Loucy (cell line): Measurements from ENCODE around the gene TANGO6.

Experiments
- H2AFZ ChIP-seq: fragments of 200-600 bp; sonication (generic); 2 replicates; pipeline ENCODE4 v1.6.0; 2016; ENCODE audit warnings: antibody characterized with exemption, mild to moderate bottlenecking, low read length, moderate library complexity
- H3F3A ChIP-seq: fragments of 200-600 bp; 2 replicates; pipeline ENCODE4 v1.6.0; 2016; ENCODE audit warnings: antibody characterized with exemption, low read depth, mild to moderate bottlenecking
- H3K27me3 ChIP-seq: fragments of 200-600 bp; sonication (generic); 2 replicates; pipeline ENCODE4 v1.6.1; 2014; ENCODE audit warnings: low read length, mild to moderate bottlenecking; ENCODE audit not compliant: insufficient read depth, poor library complexity, severe bottlenecking
- H3K36me3 ChIP-seq: fragments of 200-600 bp; sonication (generic); 2 replicates; pipeline ENCODE4 v1.6.1; 2016; ENCODE audit warnings: low read length; ENCODE audit not compliant: insufficient read depth
- H3K4me1 ChIP-seq: fragments of 200-600 bp; sonication (generic); 2 replicates; pipeline ENCODE4 v1.5.1; 2014; ENCODE audit warnings: low read length, mild to moderate bottlenecking; ENCODE audit not compliant: insufficient read depth, poor library complexity, severe bottlenecking
- H3K4me2 ChIP-seq: fragments of 200-600 bp; sonication (generic); 2 replicates; pipeline ENCODE4 v1.6.0; 2014; ENCODE audit warnings: antibody characterized with exemption, low read length, low read depth, mild to moderate bottlenecking; ENCODE audit not compliant: poor library complexity, severe bottlenecking
- H3K4me3 ChIP-seq: fragments of 200-600 bp; sonication (generic); 2 replicates; pipeline ENCODE4 v1.5.1; 2014; ENCODE audit warnings: low read length, mild to moderate bottlenecking, mixed read lengths; ENCODE audit not compliant: poor library complexity, severe bottlenecking
- H3K79me2 ChIP-seq: fragments of 200-600 bp; sonication (generic); 2 replicates; pipeline ENCODE4 v1.6.1; 2014; ENCODE audit warnings: low read length; ENCODE audit not compliant: insufficient read depth
- H3K9ac ChIP-seq: fragments of 200-600 bp; sonication (generic); 2 replicates; pipeline ENCODE4 v1.6.0; 2014; ENCODE audit warnings: mild to moderate bottlenecking, low read depth, low read length, moderate library complexity; ENCODE audit not compliant: poor library complexity, severe bottlenecking
- H3K9me2 ChIP-seq: fragments of 200-600 bp; sonication (generic); replicated peaks from 2 replicates; pipeline ENCODE4 v1.6.1; 2016; ENCODE audit warnings: low read depth, low read length, mixed read lengths
- H3K9me3 ChIP-seq: fragments of 200-600 bp; sonication (generic); 2 replicates; pipeline ENCODE4 v1.6.1; 2014; ENCODE audit warnings: mild to moderate bottlenecking, antibody characterized with exemption, low read length, low read depth; ENCODE audit not compliant: insufficient read depth
- H4K20me1 ChIP-seq: fragments of 200-600 bp; sonication (generic); 2 replicates; pipeline ENCODE4 v1.6.0; 2014; ENCODE audit warnings: antibody characterized with exemption, low read length, mild to moderate bottlenecking; ENCODE audit not compliant: insufficient read depth, poor library complexity, severe bottlenecking
- CTCF ChIP-seq: fragments of 200-600 bp; sonication (generic); conservative IDR thresholded peaks from 2 replicates; pipeline ENCODE4 v1.5.1; 2014; ENCODE audit warnings: mild to moderate bottlenecking, antibody characterized with exemption, low read length
- EZH2phosphoT487 ChIP-seq: fragments of 200-600 bp; IDR thresholded peaks from 2 replicates; pipeline ENCODE4 v1.6.1; 2018; ENCODE audit warnings: antibody characterized with exemption, mild to moderate bottlenecking, moderate library complexity, borderline replicate concordance

Gene TANGO6

DNA sequence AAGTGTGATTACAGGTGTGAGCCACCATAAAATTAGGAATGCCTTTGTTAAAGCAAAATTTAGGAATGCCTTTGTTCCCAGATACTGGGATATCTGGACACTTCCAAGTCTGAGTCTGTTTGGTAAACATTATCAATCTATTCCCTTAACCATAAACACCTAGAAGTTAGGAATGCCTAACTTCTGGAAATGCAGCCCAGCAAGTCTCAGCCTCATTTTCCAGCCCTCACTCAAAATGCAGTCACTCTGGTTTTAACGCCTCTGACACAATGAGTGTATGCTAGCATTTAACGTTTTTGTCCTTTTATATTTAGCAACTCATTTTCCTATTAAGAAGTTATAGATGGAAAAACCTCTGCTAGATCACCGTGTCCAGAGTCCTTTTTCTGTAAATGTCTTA is 227.7 kb downstream of the TANGO6 start:
- H3K9ac ChIP-seq = no peak overlapping the region
- TF ChIP-seq EZH2phosphoT487 (no peak), CTCF (no peak)

DNA sequence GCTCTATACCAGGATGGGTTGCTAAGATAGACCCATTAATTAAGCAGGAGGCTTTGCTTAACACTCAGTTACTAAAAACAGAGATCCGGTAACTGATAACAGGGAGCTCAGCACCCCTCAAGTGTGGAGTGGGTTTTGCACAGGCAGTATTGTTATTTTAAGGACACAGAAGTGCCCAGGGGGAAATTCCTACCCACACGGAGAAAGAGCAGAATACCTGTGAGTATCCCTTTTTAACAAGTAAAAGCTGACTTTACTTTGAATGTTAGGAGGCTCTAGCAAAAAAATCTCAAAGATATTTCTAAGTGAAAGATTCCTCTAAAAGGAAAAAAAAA is 229.3 kb downstream of the TANGO6 start:
- no peaks in the 10 kb centered on the region for H3K9me2 ChIP-seq
- H3K4me2 ChIP-seq = peak overlapping the region; percentile 26
- H3K79me2 ChIP-seq = no peaks in the 10 kb centered on the region
- no peaks in the 10 kb centered on the region for H4K20me1 ChIP-seq
- H3K9ac ChIP-seq = no peak overlapping the region
- no peaks in the 10 kb centered on the region for H3F3A ChIP-seq
- no peaks in the 10 kb centered on the region for H3K27me3 ChIP-seq
- no peaks in the 10 kb centered on the region for H3K36me3 ChIP-seq
- no peaks in the 10 kb centered on the region for H3K9me3 ChIP-seq
- H3K4me3 ChIP-seq = no peak overlapping the region
- no peaks in the 10 kb centered on the region for H3K4me1 ChIP-seq
- TF ChIP-seq EZH2phosphoT487 = no peak
- TF ChIP-seq CTCF = no peak
- no peak overlapping the region for H2AFZ ChIP-seq

More for the DNA sequence above, 227.7 kb downstream of the TANGO6 start:
- Histone ChIP-seq H2AFZ (no peak overlapping the region), H3K4me3 (no peak overlapping the region), H3K4me2 (no peak overlapping the region), H3K36me3 (no peaks in the 10 kb centered on the region), H4K20me1 (no peaks in the 10 kb centered on the region), H3K9me3 (no peaks in the 10 kb centered on the region), H3F3A (no peaks in the 10 kb centered on the region), H3K4me1 (no peaks in the 10 kb centered on the region), H3K9me2 (no peaks in the 10 kb centered on the region), H3K79me2 (no peaks in the 10 kb centered on the region), H3K27me3 (no peaks in the 10 kb centered on the region)

DNA sequence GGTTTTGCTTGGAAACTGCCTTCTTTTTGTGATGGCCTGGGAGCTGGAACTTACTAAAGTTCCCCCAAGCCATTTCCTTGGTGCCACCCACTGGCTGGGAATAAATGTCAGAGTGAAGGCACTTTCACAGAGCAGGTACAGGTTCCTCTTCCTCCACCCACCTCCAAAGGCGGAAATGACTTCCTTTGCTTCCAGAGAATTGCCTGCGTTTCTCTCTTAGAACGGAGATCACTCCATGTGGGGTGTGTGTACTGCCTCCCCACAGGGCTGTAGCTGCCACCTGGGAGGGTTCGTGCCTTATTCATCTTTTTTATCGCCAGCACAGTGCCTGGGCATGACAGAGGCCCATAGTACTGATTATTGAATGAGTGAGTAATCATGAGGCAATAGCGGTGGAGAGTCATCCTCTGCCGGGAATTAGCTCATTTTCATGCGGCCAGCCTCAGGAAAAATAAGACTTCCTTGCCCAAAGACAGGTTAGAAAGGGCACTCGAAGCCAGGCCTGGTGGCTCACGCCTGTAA is 229.9 kb downstream of the TANGO6 start:
- Histone ChIP-seq H3K9me3 (no peaks in the 10 kb centered on the region), H3K4me1 (no peaks in the 10 kb centered on the region), H3K4me3 (no peak overlapping the region), H4K20me1 (no peaks in the 10 kb centered on the region), H3F3A (no peaks in the 10 kb centered on the region), H3K4me2 (no peak overlapping the region), H3K79me2 (no peaks in the 10 kb centered on the region), H3K27me3 (no peaks in the 10 kb centered on the region), H3K9ac (no peak overlapping the region), H3K9me2 (no peaks in the 10 kb centered on the region), H2AFZ (no peak overlapping the region), H3K36me3 (no peaks in the 10 kb centered on the region)
- TF ChIP-seq CTCF (no peak), EZH2phosphoT487 (no peak)
